Measurements from ENCODE around the gene SCUBE1.

SCUBE1 gene

DNA sequence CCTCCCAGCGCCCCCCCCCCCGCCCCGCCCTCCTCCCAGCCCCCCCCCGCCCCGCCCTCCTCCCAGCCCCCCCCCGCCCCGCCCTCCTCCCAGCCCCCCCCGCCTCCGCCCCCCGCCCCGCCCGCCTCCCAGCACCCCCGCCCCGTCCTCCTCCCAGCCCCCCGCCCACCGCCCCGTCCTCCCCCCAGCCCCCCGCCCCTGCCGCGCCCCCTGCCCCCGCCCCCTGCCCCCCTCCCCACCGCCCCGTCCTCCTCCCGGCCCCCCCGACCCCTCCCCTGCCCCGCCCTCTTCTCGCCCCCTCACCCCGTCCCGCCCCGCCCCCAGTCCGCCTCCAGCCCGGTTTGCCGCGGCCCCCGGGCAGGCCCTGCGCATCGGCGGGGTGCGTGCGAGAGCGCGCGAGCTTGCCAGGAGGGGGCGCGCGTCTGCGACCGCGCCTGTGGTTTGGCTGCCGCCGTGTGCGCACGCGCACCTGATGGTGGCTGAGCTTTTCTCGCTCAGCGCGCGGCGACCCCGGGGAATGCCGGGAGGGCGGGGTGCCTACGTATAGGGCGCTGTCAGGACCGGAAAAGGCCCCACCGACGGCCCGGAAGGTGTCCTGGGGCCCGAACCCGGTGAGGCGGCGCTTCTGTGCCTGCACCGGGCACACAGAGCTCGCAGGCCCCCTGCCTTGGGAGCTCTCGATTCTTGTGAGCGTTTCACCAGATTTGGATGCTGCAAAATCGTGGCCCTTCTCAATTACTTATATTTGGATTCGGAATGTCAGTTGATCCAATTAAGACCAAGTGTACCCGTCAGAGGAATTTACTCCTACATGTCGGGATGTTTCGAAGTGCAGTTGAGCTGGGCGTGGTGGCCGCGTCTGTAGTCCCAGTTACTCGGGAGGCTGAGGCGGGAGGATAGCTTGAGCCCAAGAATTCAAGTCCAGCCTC, 155.7 kb downstream of the SCUBE1 start:
- DNase-seq = peak; percentile 79 to 87

DNA sequence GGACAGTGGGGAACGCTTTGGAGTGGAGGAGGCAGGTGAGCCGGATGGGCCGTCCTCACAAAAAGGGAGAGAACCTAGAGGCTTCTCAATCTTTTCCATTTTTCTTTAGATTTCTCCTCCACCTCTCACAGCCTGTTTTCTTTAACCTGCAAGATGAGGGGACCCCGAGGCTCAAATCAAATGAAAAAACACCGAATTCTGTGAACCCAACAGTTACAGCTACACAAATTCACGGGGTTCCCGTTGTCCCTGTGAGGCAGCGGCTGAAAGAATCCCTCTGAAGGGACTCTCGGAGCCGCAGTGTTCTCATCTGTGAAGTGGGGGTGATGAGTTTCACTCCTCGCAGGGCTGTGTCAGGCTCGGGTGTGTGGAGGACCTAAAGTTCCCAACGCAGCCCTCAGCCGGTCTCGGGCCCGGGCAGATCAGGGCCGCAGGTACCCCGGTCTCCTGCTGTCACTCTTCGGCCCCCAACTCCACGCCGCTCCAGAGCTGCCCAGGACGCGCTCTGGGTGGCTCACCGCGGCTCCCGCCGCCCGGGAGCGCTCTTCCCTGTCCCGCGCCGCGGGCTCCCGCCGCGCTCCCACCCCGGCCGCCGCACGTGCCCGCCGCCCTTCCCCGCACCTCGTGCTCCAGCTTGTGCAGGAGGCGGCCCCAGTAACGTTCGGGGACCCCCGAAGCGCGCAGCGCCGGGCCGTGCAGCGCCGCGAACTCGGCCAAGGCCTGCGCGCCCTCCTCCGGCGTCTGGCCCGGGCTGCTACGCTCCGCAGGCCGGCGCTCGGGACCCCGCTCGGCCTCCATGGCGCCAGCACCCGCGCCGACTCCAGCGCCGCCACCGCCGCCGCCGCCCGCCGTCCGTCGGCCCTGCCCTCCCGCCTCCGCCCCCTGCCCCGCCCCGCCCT, 156.7 kb downstream of the SCUBE1 start, which contains the start of gene TTLL12:
Gene TTLL12, minus strand, starts transcription at position 863 of the 899 bp plus-strand sequence. Its CDS starts 65 bp downstream, at position 798.
- DNase-seq = no peak

DNA sequence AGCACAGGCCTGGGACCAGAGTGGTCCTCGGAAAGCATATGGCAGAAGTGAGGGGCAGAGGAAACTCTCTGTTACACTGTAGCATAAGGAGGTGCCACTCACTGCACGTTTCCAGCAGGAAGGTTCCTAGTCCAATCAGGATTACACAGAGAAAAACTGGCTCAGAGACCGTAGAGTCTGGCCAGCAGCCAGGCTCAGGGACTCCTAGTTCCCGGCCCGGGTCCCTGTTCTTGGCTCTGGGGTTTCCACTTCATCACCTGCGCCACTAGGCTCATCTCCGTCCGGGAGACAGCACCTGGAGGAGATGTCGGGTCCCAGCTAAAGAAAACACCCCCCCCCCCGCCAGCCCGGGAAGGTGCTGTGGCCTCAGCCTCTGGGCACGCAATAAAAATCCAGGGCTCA, 157.3 kb downstream of the SCUBE1 start:
- no peak for DNase-seq

DNA sequence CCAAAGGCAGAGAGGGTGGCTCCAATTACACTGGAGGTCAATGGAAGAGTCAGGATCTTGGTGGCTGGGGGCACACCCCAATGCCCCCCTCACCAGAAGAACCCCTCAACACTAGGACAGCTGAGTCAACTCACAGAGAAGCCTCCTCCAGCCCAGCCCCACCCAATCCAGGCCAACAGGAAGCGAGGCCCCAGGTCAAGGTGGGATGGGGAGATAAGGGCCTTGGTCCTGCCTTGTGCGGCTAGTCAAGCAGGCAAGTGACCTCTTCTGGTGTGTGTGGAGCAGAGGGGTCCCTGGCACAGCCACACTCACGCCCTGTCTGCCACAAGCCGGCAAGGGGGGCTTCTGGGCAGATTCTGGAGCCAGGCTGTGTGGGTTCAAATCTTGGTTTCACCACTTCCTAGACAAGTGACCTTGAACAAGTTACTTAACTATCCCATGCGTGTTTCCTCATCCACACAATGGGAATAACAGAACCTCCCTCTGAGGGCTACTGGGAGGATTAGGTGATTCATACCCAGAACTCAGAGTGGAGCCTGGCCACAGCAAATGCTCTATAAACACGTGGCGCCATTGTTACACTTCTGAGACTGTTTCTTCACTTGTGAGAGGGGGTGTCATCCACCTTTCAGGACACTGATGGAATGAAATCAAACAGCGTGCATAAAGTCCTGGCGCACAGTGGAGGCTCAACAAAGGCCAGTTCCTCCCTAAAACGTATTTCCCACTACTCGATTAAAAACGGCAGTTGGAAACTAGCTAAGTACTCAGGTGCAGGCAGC, 159.5 kb downstream of the SCUBE1 start:
- no peak for DNase-seq

DNA sequence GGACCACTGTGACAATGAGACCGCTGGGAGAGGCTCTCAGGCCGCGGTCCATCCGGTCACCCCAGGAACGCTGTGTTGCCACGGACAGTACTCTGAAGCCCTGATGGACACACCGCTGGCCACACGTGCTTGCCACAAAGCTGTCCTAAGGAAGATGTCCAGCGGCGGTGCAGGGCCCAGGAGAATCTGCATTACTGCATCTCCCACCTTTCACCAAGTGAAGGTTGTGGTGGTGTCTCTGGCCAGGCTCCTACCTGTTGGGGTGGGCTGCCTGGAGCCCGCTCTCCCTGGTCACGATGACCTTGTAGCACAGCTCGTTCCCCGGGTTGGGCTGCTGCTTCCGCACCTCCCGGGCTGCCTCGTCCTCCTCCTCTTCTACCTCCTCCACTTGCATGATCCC, 160.4 kb downstream of the SCUBE1 start:
- DNase-seq = no peak

DNA sequence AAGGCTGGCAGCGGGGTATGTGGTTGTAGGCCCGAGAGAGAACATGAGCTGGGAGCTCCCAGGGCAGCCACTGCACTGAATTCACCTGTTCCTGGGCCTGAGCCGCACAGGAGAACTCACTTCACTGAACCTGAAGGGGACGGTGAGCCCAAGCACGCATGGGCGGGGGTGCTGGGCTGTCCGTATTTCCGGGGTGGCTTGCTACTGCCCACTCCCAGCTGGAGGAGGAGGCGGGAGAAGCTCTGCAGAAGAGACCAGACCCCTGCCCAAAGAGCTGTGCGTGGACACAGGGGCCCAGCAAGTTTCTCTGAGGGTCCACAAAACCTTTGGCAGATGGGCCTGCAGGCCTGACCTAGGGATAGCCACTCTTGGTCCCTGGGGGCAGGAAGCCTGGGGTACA, 161.1 kb downstream of the SCUBE1 start:
- DNase-seq = no peak

DNA sequence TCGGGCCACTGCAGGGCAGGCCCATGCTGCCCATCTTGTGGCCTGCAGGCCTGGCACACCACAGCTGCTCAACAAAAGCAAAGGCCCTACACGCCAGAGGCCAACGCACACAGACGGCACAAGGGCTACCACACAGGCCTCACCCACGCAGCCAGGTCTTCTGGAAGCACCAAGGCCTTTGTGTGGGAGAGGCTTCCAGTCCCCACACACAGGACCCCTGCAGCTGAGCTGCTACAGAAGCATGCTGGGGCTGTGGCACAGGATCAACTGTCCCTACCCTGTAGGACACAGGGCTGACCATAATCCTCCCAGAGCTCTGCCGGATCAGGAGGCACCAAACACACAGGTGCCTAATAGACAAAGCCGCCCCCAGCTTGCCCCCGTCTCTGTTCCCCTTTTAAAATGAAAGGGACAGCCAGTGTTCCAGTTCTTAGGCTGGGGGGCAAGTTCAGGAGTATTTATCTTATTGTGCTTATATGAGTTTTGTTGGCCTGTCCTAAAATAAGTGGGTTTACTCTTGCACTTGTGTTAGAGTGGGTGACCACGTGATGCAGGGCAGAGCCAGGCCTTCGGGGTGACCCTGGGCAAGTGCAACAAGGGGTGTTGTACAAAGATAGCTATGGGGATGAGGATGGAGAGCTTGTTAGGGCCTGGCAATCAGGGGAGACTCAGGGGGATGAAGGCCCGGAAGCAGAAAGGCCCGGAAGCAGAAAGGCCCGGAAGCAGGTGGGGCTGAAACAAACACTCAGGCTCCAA, 161.7 kb downstream of the SCUBE1 start:
- no peak for DNase-seq

DNA sequence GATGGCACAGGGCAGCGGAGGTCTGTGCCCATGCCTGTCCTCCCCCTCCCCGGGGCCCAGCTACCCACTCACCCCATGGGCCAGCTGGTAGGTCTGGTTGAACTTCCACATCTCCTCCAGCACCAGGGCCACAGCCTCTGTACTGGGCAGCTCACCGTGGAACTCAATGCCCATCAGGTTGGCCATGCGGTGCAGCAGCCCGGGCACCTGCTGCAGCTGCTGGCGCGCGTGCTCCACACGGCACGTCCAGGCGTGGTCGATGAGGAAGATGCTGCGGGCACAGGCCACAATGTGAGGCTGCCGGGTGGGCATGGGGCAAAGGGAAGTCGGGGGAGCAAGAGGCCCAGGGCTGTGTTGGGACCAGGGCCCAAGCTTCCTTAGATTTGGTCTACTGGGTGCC, 162.5 kb downstream of the SCUBE1 start:
- no peak for DNase-seq

DNA sequence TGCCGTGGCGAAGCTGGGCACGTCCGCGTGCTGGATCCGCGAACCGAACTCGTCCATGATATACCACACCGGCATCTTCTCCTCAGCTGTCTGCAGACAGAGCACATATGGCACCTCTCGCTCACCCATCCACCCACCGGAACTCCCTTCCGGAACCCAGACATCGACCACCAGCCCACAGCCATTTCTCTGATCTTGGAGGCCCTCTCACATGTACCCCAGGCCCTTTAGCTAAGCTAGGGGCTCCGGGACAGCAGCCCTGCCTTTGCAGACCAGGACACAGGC, 163.3 kb downstream of the SCUBE1 start:
- no peak for DNase-seq

DNA sequence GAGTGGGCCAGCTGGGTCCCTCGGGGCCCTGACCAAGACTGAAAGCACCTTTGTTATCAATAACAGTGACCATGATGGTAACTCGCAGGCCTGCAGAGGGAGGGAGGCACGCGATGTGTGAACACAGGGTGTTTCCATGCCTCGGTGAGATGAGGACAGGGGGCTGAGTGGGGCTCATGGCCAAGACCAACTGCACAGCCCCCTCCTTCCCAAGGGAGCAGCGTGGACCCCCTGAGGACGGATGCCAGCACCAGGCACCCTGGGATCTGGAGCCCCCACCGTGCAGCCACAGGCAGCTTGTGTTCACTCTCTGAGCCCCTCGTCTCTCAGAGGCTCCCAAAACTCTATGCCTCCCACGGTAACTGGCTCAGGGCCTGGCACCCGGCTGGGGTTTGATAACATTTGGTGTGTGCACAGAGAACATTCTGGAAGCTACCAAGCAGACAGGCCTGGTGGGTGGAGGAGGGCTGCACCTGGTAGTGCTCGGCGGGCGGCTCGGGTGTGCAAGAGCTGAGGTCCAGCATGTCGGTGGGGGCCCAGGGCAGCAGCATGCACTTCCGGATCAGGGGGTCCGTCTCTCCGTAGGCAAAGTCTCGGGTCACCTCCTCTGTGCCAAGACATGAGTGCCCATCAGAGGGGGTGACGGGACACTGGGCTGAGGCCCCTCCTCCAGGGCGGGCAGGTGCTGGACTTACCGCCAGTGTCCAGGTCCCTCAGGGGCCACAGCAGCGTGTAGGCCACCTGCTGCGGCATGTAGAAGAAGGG, 163.8 kb downstream of the SCUBE1 start:
- DNase-seq = no peak

DNA sequence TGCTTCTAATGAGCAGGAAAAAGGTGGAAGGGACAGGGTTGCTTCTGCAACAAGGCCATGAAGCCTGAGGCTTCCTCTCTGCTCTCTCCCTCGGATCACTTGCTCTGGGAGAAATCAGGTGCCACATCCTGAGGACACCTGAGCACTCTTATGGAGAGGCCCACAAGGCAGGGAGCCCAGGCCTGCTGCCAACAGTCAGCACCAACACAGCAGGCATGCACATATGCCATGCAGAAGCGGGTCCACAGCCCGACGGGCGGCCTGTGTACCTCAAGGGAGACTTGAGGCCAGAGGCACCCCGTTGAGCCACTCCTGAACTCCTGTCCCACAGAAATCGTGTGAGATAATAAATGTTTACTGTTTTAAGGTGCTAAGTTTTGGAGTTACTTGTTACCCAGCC, 165.7 kb downstream of the SCUBE1 start:
- DNase-seq = no peak

DNA sequence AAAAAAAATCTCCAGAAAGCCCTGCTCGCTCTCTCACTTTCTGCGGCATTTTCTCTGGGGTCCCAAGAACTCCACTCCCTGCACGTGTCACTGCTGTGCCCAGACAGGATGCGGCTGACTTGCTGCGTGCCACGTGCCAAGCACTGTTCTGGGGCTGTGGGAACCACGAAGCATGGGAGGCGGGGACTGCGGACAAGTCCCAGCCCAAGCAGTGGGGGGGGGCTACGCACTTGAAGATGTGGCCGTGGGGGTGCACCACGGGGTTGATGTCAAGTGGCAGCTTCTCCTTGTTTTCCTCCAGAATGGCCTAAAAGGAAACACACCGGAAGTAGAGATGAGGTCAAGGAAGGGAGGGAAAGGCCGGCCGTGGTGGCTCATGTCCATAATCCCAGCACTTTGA, 167.1 kb downstream of the SCUBE1 start:
- no peak for DNase-seq

DNA sequence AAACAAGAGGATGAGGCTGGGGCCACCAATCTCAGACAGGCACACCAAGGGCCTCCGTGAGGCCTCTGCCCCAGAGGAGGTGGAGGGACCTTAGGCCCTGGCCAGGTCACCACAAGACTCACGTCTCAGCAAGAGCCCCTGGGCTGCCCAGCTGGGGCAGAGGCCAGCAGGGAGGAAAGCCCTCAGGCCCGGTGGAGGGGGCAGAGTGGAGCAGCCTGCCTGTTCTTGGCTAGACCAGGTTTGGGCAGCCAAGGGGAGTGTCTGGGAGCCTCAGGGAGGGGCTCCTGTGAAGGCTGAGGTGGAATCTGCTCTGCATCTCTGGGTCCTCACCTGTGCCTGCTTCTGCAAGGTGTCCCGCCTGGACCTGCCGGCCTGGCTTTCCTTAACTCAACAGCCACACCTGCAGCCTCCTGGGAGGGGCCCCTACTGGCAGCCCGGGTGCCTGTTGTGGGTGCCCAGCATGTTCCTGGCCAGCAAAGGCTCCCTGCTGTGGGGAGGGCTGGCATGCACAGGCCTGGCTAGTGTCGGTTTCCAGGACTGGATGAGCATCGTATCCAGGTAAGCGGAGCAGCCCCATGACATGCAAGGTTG, 168.1 kb downstream of the SCUBE1 start:
- no peak for DNase-seq

DNA sequence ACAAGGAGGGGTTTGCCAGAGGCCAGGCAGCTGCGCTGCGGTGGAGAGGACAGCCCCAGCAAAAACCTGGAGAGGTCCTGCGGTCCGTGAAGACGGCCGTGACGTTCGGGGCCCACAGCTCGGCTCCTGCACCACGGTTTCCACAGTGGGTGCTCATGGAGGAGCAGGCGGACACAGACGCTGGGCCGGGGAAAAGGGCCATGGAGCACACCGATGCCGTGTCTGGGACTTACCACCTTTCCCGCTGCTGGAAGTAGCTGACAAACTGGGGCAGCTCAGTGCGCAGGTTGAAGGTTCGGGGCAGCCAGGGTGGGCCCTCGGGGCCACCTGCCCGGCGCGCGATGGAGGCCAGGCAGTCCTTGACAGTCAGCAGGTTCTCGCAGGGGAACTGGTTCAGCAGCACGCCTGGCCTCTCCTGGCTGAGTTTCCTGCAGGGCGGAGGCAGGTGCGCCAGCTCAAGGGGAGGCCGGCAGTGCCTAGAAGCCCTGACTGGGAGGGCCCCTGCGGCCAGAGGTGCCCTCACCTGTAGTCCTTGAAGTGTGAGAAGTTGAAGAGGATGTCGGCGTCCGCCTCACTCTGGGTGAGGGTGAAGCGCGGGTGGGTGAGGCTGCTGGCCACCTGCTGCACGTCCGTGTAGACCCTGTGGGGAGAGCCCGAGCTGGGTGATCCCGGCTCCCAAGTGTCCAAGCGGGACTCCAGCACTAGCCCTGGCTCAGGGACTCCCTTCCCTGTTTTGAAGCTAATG, 169.0 kb downstream of the SCUBE1 start:
- DNase-seq = no peak

DNA sequence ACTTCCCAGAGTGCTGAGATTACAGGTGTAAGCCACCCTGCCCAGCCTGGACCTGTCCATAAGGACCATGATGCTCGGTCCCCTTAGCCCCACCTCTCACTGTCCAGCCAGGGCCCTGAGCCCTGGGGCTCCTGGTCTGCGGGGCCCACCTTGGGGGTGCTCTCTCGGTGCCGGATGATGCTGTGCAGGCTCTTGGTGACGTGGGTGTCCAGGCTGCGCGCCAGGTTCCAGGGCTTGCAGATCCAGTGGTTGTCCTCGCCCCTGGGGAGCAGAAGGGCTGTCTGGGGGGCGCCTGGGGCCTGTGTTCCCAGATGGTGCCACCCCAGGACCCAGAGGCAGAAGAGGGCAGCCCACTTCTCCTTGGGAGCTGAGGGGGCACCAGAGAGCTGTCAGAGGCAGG, 169.6 kb downstream of the SCUBE1 start:
- no peak for DNase-seq

DNA sequence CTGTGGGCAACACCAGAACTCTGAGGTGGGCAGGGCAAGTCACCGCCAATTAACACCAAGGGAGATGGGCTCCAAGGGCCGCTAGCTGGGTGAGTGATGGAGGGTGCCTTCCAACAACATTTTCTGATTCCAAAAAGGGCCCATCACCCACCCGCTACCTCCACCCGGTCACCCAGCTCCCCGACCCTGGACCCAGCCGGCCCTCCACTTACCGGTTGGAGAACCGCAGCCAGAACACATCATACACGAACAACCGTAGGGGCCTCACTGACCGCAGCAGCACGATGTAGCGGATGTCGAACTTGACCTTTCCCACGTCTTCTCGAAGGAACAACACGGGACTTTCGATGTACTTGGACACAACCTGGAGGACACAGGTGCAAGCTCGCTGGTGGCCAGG, 171.0 kb downstream of the SCUBE1 start:
- no peak for DNase-seq

DNA sequence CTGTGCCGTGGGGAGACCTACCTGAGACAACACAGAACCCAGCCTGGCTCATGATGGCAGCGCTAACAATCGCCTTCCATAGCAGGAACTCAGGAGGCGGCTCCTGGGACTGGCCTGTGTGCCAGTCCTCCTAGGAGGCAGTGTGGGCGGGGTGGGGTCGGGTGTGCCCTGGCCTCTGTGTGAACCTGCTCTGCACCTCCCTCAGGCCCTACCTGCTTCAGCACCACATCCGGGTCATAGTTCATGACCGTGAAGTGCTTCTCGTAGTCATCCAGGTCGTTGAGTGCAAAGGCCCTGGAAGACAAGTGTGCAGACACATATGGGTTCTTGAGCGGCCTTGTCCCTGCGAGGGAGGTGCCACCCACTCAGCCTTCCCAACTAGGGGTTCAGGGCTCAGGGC, 171.6 kb downstream of the SCUBE1 start:
- no peak for DNase-seq

DNA sequence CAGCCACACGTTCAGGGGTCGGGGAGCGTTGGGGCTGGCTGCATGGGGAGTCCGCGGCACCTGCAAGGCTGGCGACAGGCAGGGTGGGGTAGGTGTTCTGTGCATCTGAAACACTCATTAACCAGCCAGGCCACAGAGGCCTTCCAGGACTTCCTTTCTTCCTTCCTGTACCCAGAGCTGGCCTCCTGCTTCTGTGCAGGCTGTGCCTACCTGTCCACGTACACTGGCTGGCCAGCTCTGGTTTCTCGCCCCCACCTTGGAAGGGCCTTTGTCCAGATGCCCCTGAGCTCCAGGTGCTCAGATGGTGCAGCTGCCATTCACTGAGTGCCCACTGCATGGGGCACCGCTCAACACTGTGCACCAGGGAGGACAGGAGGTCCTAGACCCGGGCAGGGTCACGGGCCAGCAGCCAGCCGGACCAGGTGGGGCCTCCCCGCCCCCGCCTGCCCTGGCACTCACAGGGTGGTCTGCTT, 172.1 kb downstream of the SCUBE1 start:
- no peak for DNase-seq

DNA sequence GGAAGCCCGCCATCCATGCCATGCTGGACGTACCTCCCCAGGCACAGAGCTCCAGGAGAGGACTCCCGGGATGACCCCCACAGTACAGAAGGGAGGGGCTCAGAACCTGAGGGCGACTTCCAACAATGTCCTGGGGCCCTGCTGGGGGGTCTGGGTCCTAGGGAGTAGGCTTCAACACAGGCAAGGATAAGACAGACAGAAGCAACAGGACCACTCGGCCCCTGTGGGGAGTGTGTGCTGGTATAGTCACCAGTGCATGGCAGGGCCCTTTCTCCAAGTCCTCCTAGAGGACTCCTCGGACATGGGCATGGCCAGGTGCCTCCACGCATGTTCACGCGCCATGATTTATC, 173.1 kb downstream of the SCUBE1 start:
- no peak for DNase-seq

Data from bone marrow (tissue), 2 donors.